Pancreas (tissue), 10 donors: ENCODE measurements around the gene SYNPR. TPM values are rescaled to one million over a fixed set of nuclear protein-coding genes. Genes with fewer than 3 reads are reported as not detected.

Experiments used
- ATAC-seq, 4 donors: fragments of 200-7000 bp; cut with Tn5 transposase; one replicate each; pipeline versions ENCODE4 v1.8.0 to v1.9.1; 2020; ENCODE audit warnings: mild to moderate bottlenecking in 4 of 4, moderate library complexity in 4 of 4
- DNase-seq, 6 donors: peaks; one replicate each; pipeline ENCODE4 v3.0.0-alpha.2; 2020
- FAIRE-seq: peaks from 2 replicates; lab custom pipeline; 2012; peaks lifted over from hg19 to GRCh38; lab: Jason Lieb, UNC
- H3K27ac ChIP-seq, 4 donors: fragments of 200-600 bp; sonication (generic); 1 replicate in 3 of 4; 2 replicates in 1 of 4; pipeline versions ENCODE4 v1.5.0 to v1.8.0; 2020
- H3K27me3 ChIP-seq, 4 donors: fragments of 200-600 bp; one replicate each; pipeline ENCODE4 v1.8.0; 2021
- H3K36me3 ChIP-seq, 3 donors: fragments of 200-600 bp; sonication (generic) in 1 of 3; one replicate each; pipeline versions ENCODE4 v1.5.0 to v1.8.0; 2020 to 2021
- H3K4me1 ChIP-seq, 3 donors: fragments of 200-600 bp; one replicate each; pipeline ENCODE4 v1.8.0; 2021
- H3K4me3 ChIP-seq, 4 donors: fragments of 200-600 bp; sonication (generic) in 2 of 4; one replicate each; pipeline versions ENCODE4 v1.5.0 to v1.8.0; 2020 to 2021
- H3K9me3 ChIP-seq, 4 donors: fragments of 200-600 bp; one replicate each; pipeline ENCODE4 v1.8.0; 2021
- CTCF ChIP-seq, 4 donors: fragments of 200-600 bp; sonication (generic) in 3 of 4; IDR thresholded peaks; one replicate each; pipeline versions ENCODE4 v1.5.0 to v1.8.0; 2021; ENCODE audit warnings: antibody characterized with exemption in 4 of 4
- WGBS, 2 donors: extraction: QIAGEN DNeasy Blood & Tissue Kit; methylation state at CpG; one replicate each; pipeline ENCODE4 v1.1.7; 2013; 5-methylcytosine and 5-hydroxymethylcytosine counted together
- intact Hi-C, 3 donors: fragments of 100-400 bp; cut with DNase I; formaldehyde crosslinking; loops; one replicate each; pipeline versions ENCODE4 v1.11.1 to v1.14.2; 2022
- polyA plus RNA-seq, 2 donors: library from polyadenylated mRNA; stranded (reverse); fragments of 200-250 nt; gene quantifications; one replicate each; pipeline ENCODE4 v1.2.3, GENCODE V29; 2013
- total RNA-seq, 6 donors: library from RNA; stranded (reverse); fragmentation: NEBNext Ultra II Directional in 4 of 6; extraction: Animal tissue kit (Norgen Biotek cat#: 25700) in 4 of 6; gene quantifications; one replicate each; pipeline versions ENCODE4 v1.2.1 to v1.2.4, GENCODE V29; 2021 to 2023
- donor health status: healthy with polysubstance abuse.
- donor health status: DM: no; HTN: no; CAD: no; lungs with moderate emphysema.
- donor health status: DM: no; HTN: no; CAD: no.
- donor health status: control.
- donor health status: control.
- donor health status: Bipolar disorder and iron deficiency.
- donor health status: DM: yes; HTN: yes; CAD: no.
- donor health status: DM: no; HTN: no; CAD: no.
- donor health status: DM: no; HTN: no; CAD: no.
- donor health status: DM: yes; HTN: yes; CAD: no.

SYNPR gene
- total RNA-seq, result 1 to 10 TPM in 1 of 6 donors, under 1 TPM in 1, not detected in 4; 0.31 to 1.4 TPM
- not detected for polyA plus RNA-seq

- FAIRE-seq (no peak), ATAC-seq (peak in 2 of 4 donors; percentile 29 to 34), DNase-seq (peak in 2 of 6 donors; percentile 41 to 55)
- no peak within 1 kb of the TSS for H3K27ac ChIP-seq
- no peak for TF ChIP-seq CTCF (IDR thresholded peaks at IDR 0.05)
- H3K4me1 ChIP-seq, result peaks cover 0 to 13% (median 4%) of the 10 kb centered on the region in 3 donors
- H3K4me3 ChIP-seq, result peak within 1 kb of the TSS in 1 of 4 donors; percentile 13
- no peaks in the 10 kb centered on the region for H3K36me3 ChIP-seq
- H3K27me3 ChIP-seq, result peaks cover 0 to 22% (median 2%) of the 10 kb centered on the region in 4 donors
- H3K9me3 ChIP-seq, result no peaks in the 10 kb centered on the region
- WGBS, 2 donors, result 3% methylated on average over 45 of the region's 45 CpGs
- intact Hi-C loops, result no loop called here
These were observed at the start of gene SYNPR for GRCh38 chr3:63278171-63279004. SYNPR (plus strand) TSS chr3:63278308.

- H3K9me3 ChIP-seq, result no peaks in the 10 kb centered on the region
- TF ChIP-seq CTCF (IDR thresholded peaks at IDR 0.05), result peak; percentile 23 to 51 (median 36)
- no peaks in the 10 kb centered on the region for H3K27me3 ChIP-seq
- WGBS, 2 donors, result 1 to 3% methylated on average over 6 of the region's 6 CpGs
- FAIRE-seq (no peak), ATAC-seq (peak; percentile 86 to 96 (median 91)), DNase-seq (peak in 3 of 6 donors; percentile 14 to 35 (median 22))
- no peak overlapping the region for H3K27ac ChIP-seq
- no peak overlapping the region for H3K4me3 ChIP-seq
- intact Hi-C loops, result loop anchor here in 1 of 3 donors (10.0 kb wide), 2 partner anchors 564 to 604 kb away; no protein-coding TSS in a partner anchor
- H3K4me1 ChIP-seq, result no peaks in the 10 kb centered on the region
- no peaks in the 10 kb centered on the region for H3K36me3 ChIP-seq
These were observed 49.4 kb upstream of the SYNPR start for GRCh38 chr3:63228677-63229076.

- no peaks in the 10 kb centered on the region for H3K36me3 ChIP-seq
- no peak for FAIRE-seq
- ATAC-seq, result no peak
- H3K4me3 ChIP-seq, result no peak overlapping the region
- TF ChIP-seq CTCF (IDR thresholded peaks at IDR 0.05), result no peak
- H3K4me1 ChIP-seq, result no peaks in the 10 kb centered on the region
- no peak for DNase-seq
- H3K9me3 ChIP-seq, result no peaks in the 10 kb centered on the region
- no peaks in the 10 kb centered on the region for H3K27me3 ChIP-seq
- no peak overlapping the region for H3K27ac ChIP-seq
- intact Hi-C loops, result no loop called here
These were observed 48.0 kb upstream of the SYNPR start for GRCh38 chr3:63230146-63230545.

- WGBS, 2 donors, result 74 to 81% methylated on average over 2 of the region's 2 CpGs
- no peak for TF ChIP-seq CTCF (IDR thresholded peaks at IDR 0.05)
- Histone ChIP-seq H3K4me3 (no peak overlapping the region), H3K27me3 (no peaks in the 10 kb centered on the region), H3K27ac (no peak overlapping the region), H3K36me3 (no peaks in the 10 kb centered on the region), H3K9me3 (no peaks in the 10 kb centered on the region), H3K4me1 (no peaks in the 10 kb centered on the region)
- intact Hi-C loops, result no loop called here
- FAIRE-seq (no peak), DNase-seq (no peak), ATAC-seq (no peak)
These were observed 46.5 kb upstream of the SYNPR start for GRCh38 chr3:63231643-63232042.
